Endothelial cell of umbilical vein (primary cell): ENCODE measurements around the gene CLDN14. TPM values are rescaled to one million over a fixed set of nuclear protein-coding genes. Genes with fewer than 3 reads are reported as not detected.

Experiments
- BruUV-seq: library from RNA; stranded (reverse); fragments of 400-500 nt; replicated peaks from 2 replicates; lab custom pipeline; 2021; lab: Mats Ljungman, UMichigan
- CTCF ChIA-PET: fragments of 300-600, 350-600 bp; sonication (Branson Sonifier 250); formaldehyde crosslinking; loops from one replicate; lab custom pipeline; 2021; ENCODE audit warnings: antibody characterized with exemption, inconsistent platforms; lab: Charles Lee
- POLR2A ChIA-PET: fragments of 300-600, 350-600 bp; sonication (Branson Sonifier 250); formaldehyde crosslinking; loops from one replicate; lab custom pipeline; 2021; ENCODE audit warnings: antibody characterized with exemption, inconsistent platforms; lab: Charles Lee
- DNase-seq: peaks from one replicate; pipeline ENCODE4 v3.0.0-alpha.2; 2011; ENCODE audit warnings: low read depth, low spot score
- FAIRE-seq: peaks from 2 replicates; lab custom pipeline; 2011; peaks lifted over from hg19 to GRCh38; lab: Jason Lieb, UNC
- H2AFZ ChIP-seq: 2 replicates; pipeline ENCODE4 v1.6.0; 2012; ENCODE audit warnings: low read depth, low read length, control low read depth, inconsistent platforms
- H3K27ac ChIP-seq: 2 replicates; pipeline ENCODE4 v1.5.1; 2011; ENCODE audit warnings: low read depth, mild to moderate bottlenecking, control low read depth, low read length, moderate library complexity; ENCODE audit not compliant: insufficient read depth
- H3K27me3 ChIP-seq, 2 experiments: 2 replicates each; pipeline versions ENCODE4 v1.6.0 to v1.6.1; 2011; ENCODE audit warnings: low read length in 2 of 2, mixed read lengths in 1 of 2; ENCODE audit not compliant: control insufficient read depth in 2 of 2, insufficient read depth in 2 of 2
- H3K36me3 ChIP-seq, 2 experiments: 2 replicates in 1 of 2; 3 replicates in 1 of 2; pipeline ENCODE4 v1.5.1; 2011; ENCODE audit warnings: low read length in 2 of 2, mild to moderate bottlenecking in 1 of 2, moderate library complexity in 1 of 2; ENCODE audit not compliant: control insufficient read depth in 2 of 2, insufficient read depth in 2 of 2; ENCODE audit errors: extremely low read depth in 1 of 2
- H3K4me1 ChIP-seq: 3 replicates; pipeline ENCODE4 v1.5.1; 2011; ENCODE audit warnings: mild to moderate bottlenecking, low read length; ENCODE audit not compliant: control insufficient read depth, insufficient read depth; ENCODE audit errors: extremely low read depth
- H3K4me2 ChIP-seq: 2 replicates; pipeline ENCODE4 v1.6.1; 2011; ENCODE audit warnings: low read length, control low read depth, mixed read lengths; ENCODE audit not compliant: insufficient read depth
- H3K4me3 ChIP-seq, 3 experiments: fragments of 200-600 bp in 1 of 3; sonication (generic), shearing (Covaris generic) in 1 of 3; replicated peaks in 1 of 3; 2 replicates each; pipeline ENCODE4 v1.5.1; 2011 to 2016; ENCODE audit warnings: control low read depth in 3 of 3, low read length in 3 of 3, mild to moderate bottlenecking in 2 of 3, inconsistent platforms in 1 of 3, low read depth in 1 of 3, moderate library complexity in 1 of 3; ENCODE audit not compliant: insufficient read depth in 1 of 3
- H3K79me2 ChIP-seq: 2 replicates; pipeline ENCODE4 v1.6.0; 2012; ENCODE audit warnings: low read length, inconsistent platforms; ENCODE audit not compliant: control insufficient read depth, insufficient read depth
- H3K9ac ChIP-seq: replicated peaks from 2 replicates; pipeline ENCODE3; 2011; ENCODE audit warnings: low read length, control low read depth; ENCODE audit not compliant: insufficient read depth; ENCODE audit errors: extremely low read depth
- H3K9me1 ChIP-seq: replicated peaks from 3 replicates; pipeline ENCODE4 v1.6.0; 2011; ENCODE audit warnings: mild to moderate bottlenecking, low read length; ENCODE audit not compliant: control insufficient read depth, insufficient read depth; ENCODE audit errors: extremely low read depth
- H3K9me3 ChIP-seq: replicated peaks from 2 replicates; pipeline ENCODE4 v1.5.1; 2012; ENCODE audit warnings: low read length, inconsistent platforms; ENCODE audit not compliant: control insufficient read depth, insufficient read depth
- H4K20me1 ChIP-seq: replicated peaks from 2 replicates; pipeline ENCODE3; 2011; ENCODE audit warnings: mild to moderate bottlenecking, low read length; ENCODE audit not compliant: control insufficient read depth, insufficient read depth; ENCODE audit errors: extremely low read depth
- CTCF ChIP-seq, 2 donors: IDR thresholded peaks; 1 replicate in 1 of 2; 2 replicates in 1 of 2; pipeline ENCODE4 v1.5.1; 2011; ENCODE audit warnings: low read length in 2 of 2, mild to moderate bottlenecking in 2 of 2, moderate library complexity in 2 of 2, control low read depth in 1 of 2, inconsistent platforms in 1 of 2, low read depth in 1 of 2; ENCODE audit not compliant: insufficient read depth in 1 of 2; ENCODE audit errors: extremely low read depth in 1 of 2
- EZH2 ChIP-seq: IDR thresholded peaks from 2 replicates; pipeline ENCODE4 v1.6.1; 2012; ENCODE audit warnings: borderline replicate concordance, low read depth, mild to moderate bottlenecking, moderate library complexity, low read length, inconsistent platforms; ENCODE audit not compliant: severe bottlenecking
- FOS ChIP-seq: IDR thresholded peaks from 2 replicates; pipeline ENCODE4 v1.6.1; 2011; ENCODE audit warnings: mild to moderate bottlenecking, low read length, moderate library complexity, borderline replicate concordance; ENCODE audit not compliant: insufficient read depth
- GATA2 ChIP-seq: IDR thresholded peaks from 2 replicates; pipeline ENCODE4 v1.7.0; 2011; ENCODE audit warnings: low read depth, mild to moderate bottlenecking, moderate library complexity, mixed read lengths, low read length; ENCODE audit not compliant: insufficient read length, insufficient read depth
- JUN ChIP-seq: IDR thresholded peaks from 2 replicates; pipeline ENCODE4 v1.6.1; 2011; ENCODE audit warnings: borderline replicate concordance, low read depth; ENCODE audit not compliant: insufficient read length, insufficient read depth
- MYC ChIP-seq: IDR thresholded peaks from one replicate; pipeline ENCODE4 v1.6.1; 2011; ENCODE audit warnings: mild to moderate bottlenecking, low read depth, low read length
- POLR2A ChIP-seq: IDR thresholded peaks from 2 replicates; pipeline ENCODE4 v1.6.1; 2012; ENCODE audit warnings: low read depth, mild to moderate bottlenecking, control low read depth, low read length
- POLR2AphosphoS5 ChIP-seq: IDR thresholded peaks from 2 replicates; pipeline ENCODE4 v1.6.1; 2012; ENCODE audit warnings: low read depth, mild to moderate bottlenecking, control low read depth, low read length, moderate library complexity; ENCODE audit not compliant: insufficient read depth
- dilution Hi-C: fragments of 300-500 bp; cut with MboI; formaldehyde crosslinking; loops from one replicate; pipeline ENCODE4 v1.15.0; 2019; ENCODE audit warnings: low sequenced_read_pairs; ENCODE audit not compliant: extremely low pct_ligation_motif_present
- intact Hi-C: fragments of 100-400 bp; cut with micrococcal nuclease; formaldehyde crosslinking; loops from one replicate; pipeline ENCODE4 v1.10.0; 2022
- polyA plus RNA-seq, 4 experiments: library from polyadenylated mRNA; depleted of rRNA in 3 of 4; stranded (reverse) in 3 of 4; unstranded in 1 of 4; fragments of >200 nt; gene quantifications; 2 replicates each; pipeline versions ENCODE4 v1.2.1 to v1.2.3, GENCODE V29; 2011 to 2012; ENCODE audit warnings: missing spikeins in 1 of 4
- total RNA-seq: library from RNA; stranded (reverse); gene quantifications from 2 replicates; pipeline ENCODE4 v1.2.3, GENCODE V29; 2021
- TF ChIP-seq, protein P1 (sequence below): IDR thresholded peaks from 2 replicates; pipeline ENCODE4 v1.6.1; 2011; ENCODE audit not compliant: insufficient read depth, insufficient read length

The CLDN14 gene
- total and polyA plus RNA-seq, 2 donors (not counting 3 experiments of a cell fraction or from before 2014, with no cell fraction given): 1.0 to 2.5 TPM

- BruUV-seq: no TSS peak
- Histone ChIP-seq H3K4me1 (peaks cover 10% of the 10 kb centered on the region), H3K9me3 (no peaks in the 10 kb centered on the region), H3K27me3 (no peaks in the 10 kb centered on the region), H2AFZ (no peak overlapping the region), H3K27ac (no peak overlapping the region), H3K9ac (no peak overlapping the region), H3K4me2 (no peak overlapping the region), H4K20me1 (no peaks in the 10 kb centered on the region), H3K9me1 (no peaks in the 10 kb centered on the region), H3K4me3 (no peak overlapping the region), H3K36me3 (no peaks in the 10 kb centered on the region), H3K79me2 (no peaks in the 10 kb centered on the region)
- intact Hi-C loops (no loop called here), dilution Hi-C loops (no loop called here)
- no peak for TF ChIP-seq CTCF (IDR thresholded peaks at IDR 0.05; ENCODE audit: extremely low read depth in 1 of 2, insufficient read depth in 1 of 2, low read depth in 1 of 2, low read length in 2 of 2)
- TF ChIP-seq FOS: no peak
- TF ChIP-seq JUN: no peak
- no peak for TF ChIP-seq EZH2
- no peak for TF ChIP-seq GATA2
- FAIRE-seq (no peak), DNase-seq (no peak)
- ChIA-PET POLR2A (interaction anchor here (0.6 kb wide), 1 partner anchor 86 kb away, joined by 7 read pairs; no protein-coding TSS in a partner anchor), CTCF (interaction anchor here (1.3 kb wide), 1 partner anchor 11 kb away, joined by 4 read pairs; no protein-coding TSS in a partner anchor)
Measured at GRCh38 chr21:36516281-36516680, 36.4 kb upstream of the CLDN14 start.

DNA sequence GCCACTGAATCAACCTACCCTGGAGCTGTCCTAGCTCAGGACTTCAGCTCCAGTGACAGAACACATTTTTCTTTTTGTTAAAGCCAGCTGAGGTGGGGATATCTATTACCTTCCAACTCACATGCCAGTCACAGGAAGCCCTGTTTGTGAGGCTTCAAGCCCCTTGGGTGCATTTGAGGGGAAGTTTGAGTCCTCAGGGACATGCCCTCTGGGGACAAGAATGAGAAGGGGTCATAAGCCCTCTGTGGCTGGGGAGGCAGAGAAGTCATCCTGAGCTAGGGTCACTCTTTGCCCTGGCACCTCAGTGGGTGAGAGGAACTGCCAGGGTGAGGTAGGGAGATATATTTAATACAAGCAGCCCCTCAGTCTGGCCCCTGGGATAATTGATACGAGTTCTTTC, 33.5 kb upstream of the CLDN14 start:
- ChIA-PET POLR2A (no interaction called here), CTCF (interaction anchor here (1.0 to 1.1 kb wide), 3 partner anchors 8 to 117 kb away, joined by 3 read pairs; no protein-coding TSS in a partner anchor)
- no peaks in the 10 kb centered on the region for H3K36me3 ChIP-seq
- dilution Hi-C loops (no loop called here), intact Hi-C loops (no loop called here)
- H2AFZ ChIP-seq: no peak overlapping the region
- H3K79me2 ChIP-seq: no peaks in the 10 kb centered on the region
- no peaks in the 10 kb centered on the region for H3K27me3 ChIP-seq
- H3K4me2 ChIP-seq: no peak overlapping the region
- TF ChIP-seq GATA2 (no peak), JUN (no peak), MYC (no peak), POLR2AphosphoS5 (no peak), EZH2 (no peak), CTCF (IDR thresholded peaks at IDR 0.05; ENCODE audit: extremely low read depth in 1 of 2, insufficient read depth in 1 of 2, low read depth in 1 of 2, low read length in 2 of 2) (no peak), POLR2A (no peak), FOS (no peak)
- TF ChIP-seq, protein P1, sequence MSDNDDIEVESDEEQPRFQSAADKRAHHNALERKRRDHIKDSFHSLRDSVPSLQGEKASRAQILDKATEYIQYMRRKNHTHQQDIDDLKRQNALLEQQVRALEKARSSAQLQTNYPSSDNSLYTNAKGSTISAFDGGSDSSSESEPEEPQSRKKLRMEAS: no peak
- H3K27ac ChIP-seq: no peak overlapping the region
- DNase-seq (no peak), FAIRE-seq (no peak)
- no TSS peak for BruUV-seq
- H3K9ac ChIP-seq: no peak overlapping the region
- H3K9me3 ChIP-seq: no peaks in the 10 kb centered on the region
- H4K20me1 ChIP-seq: no peaks in the 10 kb centered on the region
- H3K4me3 ChIP-seq: no peak overlapping the region
- H3K4me1 ChIP-seq: peaks cover 20% of the 10 kb centered on the region
- H3K9me1 ChIP-seq: no peaks in the 10 kb centered on the region
